ENCODE results near the gene P3H3.

The P3H3 gene

DNA sequence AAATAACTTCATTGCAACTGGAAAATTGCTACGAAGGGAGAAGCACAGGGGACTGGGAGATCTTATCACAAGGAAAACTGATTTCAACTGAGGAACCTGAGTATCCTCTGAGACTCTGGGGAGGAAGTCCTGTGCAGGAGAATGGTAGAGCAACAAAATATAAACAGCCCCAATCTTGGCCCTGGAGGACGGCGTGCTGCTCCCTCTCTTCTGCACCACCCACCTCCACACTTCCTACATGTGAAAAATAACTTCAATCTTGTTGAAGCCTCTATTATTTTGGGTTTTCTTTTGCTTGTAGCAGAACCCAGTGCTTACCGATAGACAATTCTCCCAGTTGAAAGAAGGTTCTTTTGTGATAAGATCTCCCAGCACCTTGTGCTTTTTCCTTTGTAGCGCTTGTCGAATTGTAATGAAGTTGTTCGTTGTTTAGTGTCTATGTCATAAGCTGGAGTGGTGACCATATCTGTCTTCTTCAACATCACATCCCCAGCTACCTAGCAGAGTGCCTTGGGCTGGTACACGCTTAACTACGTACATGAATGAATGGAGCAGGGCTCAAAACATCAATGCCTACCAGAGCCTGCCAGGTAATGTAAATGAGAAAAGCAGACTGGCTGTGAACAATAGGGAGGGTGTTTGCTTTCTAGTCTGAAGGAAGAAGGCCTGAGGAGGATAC, 41.7 kb upstream of the P3H3 start:
- WGBS (ENCODE audit: insufficient coverage, insufficient read length): no CpG with 5 or more reads among the region's 9 CpGs
- Histone ChIP-seq H3K9me3 (ENCODE audit: control insufficient read depth, insufficient read depth, low read length) (no peaks in the 10 kb centered on the region), H3K36me3 (ENCODE audit: control insufficient read depth, insufficient read depth, low read length) (no peaks in the 10 kb centered on the region), H3K27me3 (ENCODE audit: control insufficient read depth, insufficient read depth, low read length) (no peaks in the 10 kb centered on the region), H3K27ac (ENCODE audit: low read length) (no peak overlapping the region), H3K4me3 (ENCODE audit: low read length) (no peak overlapping the region), H3K4me1 (ENCODE audit: control insufficient read depth, insufficient read depth, low read length) (no peaks in the 10 kb centered on the region)
- DNase-seq (ENCODE audit: low read depth, low spot score): no peak

DNA sequence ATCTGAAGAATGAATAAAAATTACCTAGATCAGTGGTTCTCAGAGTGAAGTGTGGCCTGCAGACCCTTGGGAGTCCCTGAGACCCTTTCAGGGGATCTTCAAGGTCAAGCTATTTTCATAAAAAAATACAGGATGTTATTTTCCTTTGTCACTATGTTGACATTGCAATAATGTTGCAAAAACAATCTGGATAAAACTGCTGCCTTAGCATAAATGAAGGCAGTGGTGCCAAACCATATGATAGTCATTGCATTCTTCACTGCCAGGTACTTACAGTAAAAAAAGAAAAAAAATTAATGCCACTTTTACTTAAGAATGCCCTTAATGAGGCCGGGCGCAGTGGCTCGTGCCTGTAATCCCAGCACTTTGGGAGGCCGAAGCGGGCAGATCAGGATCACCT, 40.9 kb upstream of the P3H3 start:
- H3K27me3 ChIP-seq (ENCODE audit: control insufficient read depth, insufficient read depth, low read length): no peaks in the 10 kb centered on the region
- no peak overlapping the region for H3K4me3 ChIP-seq (ENCODE audit: low read length)
- no peak overlapping the region for H3K27ac ChIP-seq (ENCODE audit: low read length)
- no peaks in the 10 kb centered on the region for H3K36me3 ChIP-seq (ENCODE audit: control insufficient read depth, insufficient read depth, low read length)
- no peaks in the 10 kb centered on the region for H3K9me3 ChIP-seq (ENCODE audit: control insufficient read depth, insufficient read depth, low read length)
- DNase-seq (ENCODE audit: low read depth, low spot score): no peak
- no peaks in the 10 kb centered on the region for H3K4me1 ChIP-seq (ENCODE audit: control insufficient read depth, insufficient read depth, low read length)
- WGBS (ENCODE audit: insufficient coverage, insufficient read length): no CpG with 5 or more reads among the region's 5 CpGs

DNA sequence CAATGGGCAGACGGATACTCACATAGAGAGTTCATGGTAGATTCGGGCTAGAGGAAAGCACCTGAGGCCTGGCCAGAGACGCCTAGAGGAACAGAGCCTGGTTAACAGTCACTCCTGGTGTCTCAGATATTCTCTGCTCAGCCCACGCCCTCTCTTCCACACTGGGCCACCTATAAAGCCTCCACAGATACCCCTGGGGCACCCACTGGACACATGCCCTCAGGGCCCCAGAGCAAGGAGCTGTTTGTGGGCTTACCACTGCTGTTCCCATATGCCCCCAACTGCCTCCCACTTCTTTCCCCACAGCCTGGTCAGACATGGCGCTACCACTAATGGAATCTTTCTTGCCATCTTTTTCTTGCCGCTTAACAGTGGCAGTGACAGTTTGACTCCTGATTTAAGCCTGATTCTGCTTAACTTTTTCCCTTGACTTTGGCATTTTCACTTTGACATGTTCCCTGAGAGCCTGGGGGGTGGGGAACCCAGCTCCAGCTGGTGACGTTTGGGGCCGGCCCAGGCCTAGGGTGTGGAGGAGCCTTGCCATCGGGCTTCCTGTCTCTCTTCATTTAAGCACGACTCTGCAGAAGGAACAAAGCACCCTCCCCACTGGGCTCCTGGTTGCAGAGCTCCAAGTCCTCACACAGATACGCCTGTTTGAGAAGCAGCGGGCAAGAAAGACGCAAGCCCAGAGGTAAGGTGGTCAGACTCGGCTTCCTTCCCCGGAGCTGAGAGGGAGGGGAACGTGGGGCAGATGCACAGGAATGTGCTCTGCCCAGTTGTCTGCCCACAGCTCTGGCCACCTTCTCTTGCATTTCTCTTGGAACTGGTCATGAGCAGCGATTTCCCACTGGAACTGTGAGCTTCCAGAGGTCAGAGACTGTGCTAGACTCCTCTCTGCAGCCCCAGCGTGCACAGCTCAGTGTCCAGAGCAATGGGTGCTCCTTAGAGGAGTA, 39.0 kb upstream of the P3H3 start, which contains the start of gene CD4:
CD4 (plus strand) TSS at position 557 of the 953 bp plus-strand sequence. CDS start 10,611 bp downstream, outside the sequence.
- no CpG with 5 or more reads among the region's 18 CpGs for WGBS (ENCODE audit: insufficient coverage, insufficient read length)
- Histone ChIP-seq H3K4me3 (ENCODE audit: low read length) (no peak within 1 kb of the TSS), H3K4me1 (ENCODE audit: control insufficient read depth, insufficient read depth, low read length) (no peaks in the 10 kb centered on the region), H3K27me3 (ENCODE audit: control insufficient read depth, insufficient read depth, low read length) (no peaks in the 10 kb centered on the region), H3K27ac (ENCODE audit: low read length) (no peak within 1 kb of the TSS), H3K9me3 (ENCODE audit: control insufficient read depth, insufficient read depth, low read length) (no peaks in the 10 kb centered on the region), H3K36me3 (ENCODE audit: control insufficient read depth, insufficient read depth, low read length) (no peaks in the 10 kb centered on the region)
- DNase-seq (ENCODE audit: low read depth, low spot score): no peak

- H3K9me3 ChIP-seq (ENCODE audit: control insufficient read depth, insufficient read depth, low read length): no peaks in the 10 kb centered on the region
- H3K4me1 ChIP-seq (ENCODE audit: control insufficient read depth, insufficient read depth, low read length): no peaks in the 10 kb centered on the region
- no peak overlapping the region for H3K4me3 ChIP-seq (ENCODE audit: low read length)
- WGBS (ENCODE audit: insufficient coverage, insufficient read length): no CpG with 5 or more reads among the region's 12 CpGs
- no peak overlapping the region for H3K27ac ChIP-seq (ENCODE audit: low read length)
- no peaks in the 10 kb centered on the region for H3K27me3 ChIP-seq (ENCODE audit: control insufficient read depth, insufficient read depth, low read length)
- no peaks in the 10 kb centered on the region for H3K36me3 ChIP-seq (ENCODE audit: control insufficient read depth, insufficient read depth, low read length)
- DNase-seq (ENCODE audit: low read depth, low spot score): no peak
Measured at GRCh38 chr12:6790496-6791150, 37.6 kb upstream of the P3H3 start.

DNA sequence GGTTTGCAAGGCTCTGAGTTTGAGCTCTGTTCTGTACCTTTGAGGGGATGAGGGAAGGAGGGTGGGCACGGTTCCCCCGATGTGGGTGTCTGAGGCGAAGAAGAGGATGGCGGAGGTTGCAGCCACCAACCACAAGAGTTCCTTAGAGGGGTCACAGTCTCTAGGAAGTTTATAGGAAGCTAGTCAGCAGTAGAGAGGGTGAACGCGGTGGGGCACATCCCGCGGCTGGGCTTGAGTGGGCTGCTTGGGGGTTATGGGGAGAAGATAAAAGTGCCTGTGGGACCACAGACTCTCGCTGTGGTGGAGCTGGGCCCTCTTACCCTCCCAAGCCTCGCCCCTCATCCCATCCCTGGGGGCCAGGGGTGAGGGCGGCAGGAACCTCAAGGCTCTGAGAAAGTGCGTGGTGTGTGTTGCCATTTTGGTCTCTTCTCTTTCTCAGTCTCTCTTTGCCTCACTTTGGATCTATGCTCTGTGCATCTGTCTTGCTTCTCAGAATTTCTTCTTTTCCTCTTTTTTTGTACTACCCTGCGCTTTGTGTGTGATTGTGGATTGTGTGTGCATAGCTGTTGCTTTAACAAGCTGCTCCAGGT, 36.2 kb upstream of the P3H3 start:
- no CpG with 5 or more reads among the region's 13 CpGs for WGBS (ENCODE audit: insufficient coverage, insufficient read length)
- Histone ChIP-seq H3K36me3 (ENCODE audit: control insufficient read depth, insufficient read depth, low read length) (no peaks in the 10 kb centered on the region), H3K27ac (ENCODE audit: low read length) (no peak overlapping the region), H3K27me3 (ENCODE audit: control insufficient read depth, insufficient read depth, low read length) (no peaks in the 10 kb centered on the region), H3K9me3 (ENCODE audit: control insufficient read depth, insufficient read depth, low read length) (no peaks in the 10 kb centered on the region), H3K4me1 (ENCODE audit: control insufficient read depth, insufficient read depth, low read length) (peaks cover under 1% of the 10 kb centered on the region; the same call in 1 of the 2 replicates), H3K4me3 (ENCODE audit: low read length) (no peak overlapping the region)
- DNase-seq (ENCODE audit: low read depth, low spot score): no peak

DNA sequence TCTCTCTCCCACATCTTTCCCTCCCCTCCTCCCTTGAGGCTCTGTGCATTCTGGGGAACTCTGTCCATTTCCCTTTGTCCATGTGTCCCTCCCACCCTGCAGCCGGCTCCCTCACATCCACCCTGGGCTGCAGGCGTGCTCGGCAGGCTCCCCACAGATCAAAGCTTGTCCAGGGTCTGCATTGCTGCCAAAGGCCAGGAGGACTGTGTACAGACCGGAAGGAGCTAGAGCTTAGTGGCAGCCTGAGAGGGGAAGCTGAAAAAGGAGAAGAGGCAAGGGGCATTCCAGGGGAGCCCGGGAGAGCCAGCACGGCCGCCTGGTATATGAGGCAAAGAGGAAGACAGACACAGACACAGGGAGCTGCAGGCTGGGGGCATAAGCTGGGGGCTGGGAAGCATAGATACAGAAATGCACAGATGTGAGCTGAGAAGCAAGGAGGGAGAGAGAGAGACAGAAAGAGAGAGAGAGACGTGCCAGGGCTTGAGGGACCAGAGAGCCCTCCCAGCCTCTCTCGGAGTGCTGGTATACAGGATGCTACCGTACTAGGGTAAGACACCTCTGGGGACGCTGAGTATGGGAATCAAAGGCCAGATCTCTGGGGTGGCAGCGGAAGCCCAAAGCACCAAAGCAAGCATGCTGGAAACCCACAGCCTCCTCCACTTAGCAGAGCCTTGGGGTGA, 35.5 kb upstream of the P3H3 start:
- H3K27me3 ChIP-seq (ENCODE audit: control insufficient read depth, insufficient read depth, low read length): no peaks in the 10 kb centered on the region
- no peaks in the 10 kb centered on the region for H3K9me3 ChIP-seq (ENCODE audit: control insufficient read depth, insufficient read depth, low read length)
- H3K4me1 ChIP-seq (ENCODE audit: control insufficient read depth, insufficient read depth, low read length): peaks cover 1% of the 10 kb centered on the region; the same call in 1 of the 2 replicates
- no CpG with 5 or more reads among the region's 12 CpGs for WGBS (ENCODE audit: insufficient coverage, insufficient read length)
- DNase-seq (ENCODE audit: low read depth, low spot score): no peak
- H3K4me3 ChIP-seq (ENCODE audit: low read length): no peak overlapping the region
- no peaks in the 10 kb centered on the region for H3K36me3 ChIP-seq (ENCODE audit: control insufficient read depth, insufficient read depth, low read length)
- H3K27ac ChIP-seq (ENCODE audit: low read length): no peak overlapping the region

- no peak overlapping the region for H3K4me3 ChIP-seq (ENCODE audit: low read length)
- H3K36me3 ChIP-seq (ENCODE audit: control insufficient read depth, insufficient read depth, low read length): no peaks in the 10 kb centered on the region
- no CpG with 5 or more reads among the region's 2 CpGs for WGBS (ENCODE audit: insufficient coverage, insufficient read length)
- H3K9me3 ChIP-seq (ENCODE audit: control insufficient read depth, insufficient read depth, low read length): no peaks in the 10 kb centered on the region
- H3K27ac ChIP-seq (ENCODE audit: low read length): no peak overlapping the region
- H3K4me1 ChIP-seq (ENCODE audit: control insufficient read depth, insufficient read depth, low read length): peaks cover 1% of the 10 kb centered on the region; the same call in 1 of the 2 replicates
- DNase-seq (ENCODE audit: low read depth, low spot score): no peak
- H3K27me3 ChIP-seq (ENCODE audit: control insufficient read depth, insufficient read depth, low read length): no peaks in the 10 kb centered on the region
Measured at GRCh38 chr12:6795088-6795487, 33.1 kb upstream of the P3H3 start.

GRCh38 chr12:6796576-6796975, 31.6 kb upstream of the P3H3 start:
- WGBS (ENCODE audit: insufficient coverage, insufficient read length): no CpG with 5 or more reads among the region's 4 CpGs
- peaks cover 1% of the 10 kb centered on the region; the same call in 1 of the 2 replicates for H3K4me1 ChIP-seq (ENCODE audit: control insufficient read depth, insufficient read depth, low read length)

GRCh38 chr12:6799147-6799546, 29.1 kb upstream of the P3H3 start:
- no peak overlapping the region for H3K27ac ChIP-seq (ENCODE audit: low read length)
- WGBS (ENCODE audit: insufficient coverage, insufficient read length): no CpG with 5 or more reads among the region's 5 CpGs
- H3K9me3 ChIP-seq (ENCODE audit: control insufficient read depth, insufficient read depth, low read length): no peaks in the 10 kb centered on the region
- H3K27me3 ChIP-seq (ENCODE audit: control insufficient read depth, insufficient read depth, low read length): no peaks in the 10 kb centered on the region
- DNase-seq (ENCODE audit: low read depth, low spot score): no peak
- H3K36me3 ChIP-seq (ENCODE audit: control insufficient read depth, insufficient read depth, low read length): no peaks in the 10 kb centered on the region
- H3K4me1 ChIP-seq (ENCODE audit: control insufficient read depth, insufficient read depth, low read length): peaks cover 1% of the 10 kb centered on the region; the same call in 1 of the 2 replicates
- no peak overlapping the region for H3K4me3 ChIP-seq (ENCODE audit: low read length)

More at GRCh38 chr12:6796576-6796975, 31.6 kb upstream of the P3H3 start:
- Histone ChIP-seq H3K27ac (ENCODE audit: low read length) (no peak overlapping the region), H3K4me3 (ENCODE audit: low read length) (no peak overlapping the region), H3K27me3 (ENCODE audit: control insufficient read depth, insufficient read depth, low read length) (no peaks in the 10 kb centered on the region), H3K9me3 (ENCODE audit: control insufficient read depth, insufficient read depth, low read length) (no peaks in the 10 kb centered on the region), H3K36me3 (ENCODE audit: control insufficient read depth, insufficient read depth, low read length) (no peaks in the 10 kb centered on the region)
- DNase-seq (ENCODE audit: low read depth, low spot score): no peak
